GM18858 (cell line): ENCODE data around the gene SBF2.

Experiments used
- ATAC-seq: cut with Tn5 transposase; IDR thresholded peaks from one replicate; pipeline ENCODE4 v1.9.1; 2021; ENCODE audit not compliant: unreplicated experiment

The SBF2 gene

DNA sequence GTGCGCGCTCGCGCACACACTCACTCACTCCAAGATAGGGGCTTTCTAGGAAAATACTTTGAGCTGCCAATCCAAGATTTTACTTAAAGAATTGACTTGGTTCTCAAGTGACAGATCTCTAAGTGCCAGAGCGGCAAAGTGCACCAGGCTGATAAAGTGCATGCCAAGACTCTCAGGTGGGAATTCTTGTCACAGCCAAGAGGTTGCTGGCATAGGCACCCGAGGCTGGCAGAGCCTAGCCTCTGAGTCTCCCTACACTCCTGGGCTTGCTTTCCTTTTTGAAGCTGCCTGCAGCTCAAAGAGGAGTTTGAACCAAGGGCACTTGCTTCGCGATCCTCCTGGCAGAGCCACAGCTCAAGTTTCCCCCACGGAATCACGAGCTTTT is 8.3 kb upstream of the SBF2 start:
- ATAC-seq = no peak

DNA sequence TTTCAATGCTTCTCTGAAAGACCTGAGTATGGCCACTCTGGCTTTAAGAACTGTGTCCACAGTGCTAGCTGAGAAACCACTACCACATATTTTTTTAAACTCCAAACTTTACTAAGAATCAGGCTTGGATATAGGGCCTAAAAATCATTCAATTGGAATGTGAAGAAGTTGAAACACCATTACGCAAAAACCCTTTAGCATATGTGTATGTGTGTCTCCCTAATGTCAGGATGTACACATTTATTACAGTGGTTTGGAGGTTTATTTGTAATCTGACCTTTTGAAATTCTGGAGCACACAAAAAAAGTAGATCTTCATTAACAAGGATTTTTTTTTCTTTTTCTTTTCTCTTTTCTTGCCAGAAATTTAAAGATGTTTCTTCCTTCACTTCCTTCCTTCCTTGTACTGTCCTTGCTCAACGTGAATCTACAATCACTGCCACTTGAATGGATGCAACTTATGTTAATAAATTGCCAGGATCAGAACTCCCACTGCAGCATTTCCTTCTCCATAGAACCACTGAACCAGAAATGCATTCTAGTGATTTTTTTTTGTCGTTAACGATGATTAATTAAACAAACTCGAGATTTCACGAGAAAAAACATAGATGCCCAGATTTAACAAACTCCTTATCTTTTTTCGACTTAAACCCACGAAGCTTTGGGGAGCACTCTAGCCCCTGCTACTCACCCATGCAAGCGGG is 7.8 kb upstream of the SBF2 start:
- no peak for ATAC-seq

DNA sequence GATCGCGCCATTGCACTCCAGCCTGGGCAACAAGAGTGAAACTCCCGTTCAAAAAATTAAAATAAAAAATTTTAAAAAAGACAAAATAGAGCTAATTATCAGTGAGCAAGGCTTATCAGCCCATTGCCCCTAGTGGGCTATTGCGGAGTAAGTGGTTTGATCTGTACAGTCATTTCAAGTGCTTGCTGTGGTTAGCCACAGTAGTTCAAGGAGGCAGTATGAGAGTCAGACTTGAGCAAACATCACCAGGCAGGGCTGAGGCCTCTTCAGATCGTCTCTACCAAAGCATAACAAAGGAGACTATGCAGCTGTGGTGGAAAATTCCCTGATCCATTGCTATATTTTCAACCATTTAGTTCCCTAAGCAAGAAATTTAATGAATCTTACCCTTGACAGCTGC is 4.3 kb upstream of the SBF2 start:
- peak; percentile 94 for ATAC-seq

DNA sequence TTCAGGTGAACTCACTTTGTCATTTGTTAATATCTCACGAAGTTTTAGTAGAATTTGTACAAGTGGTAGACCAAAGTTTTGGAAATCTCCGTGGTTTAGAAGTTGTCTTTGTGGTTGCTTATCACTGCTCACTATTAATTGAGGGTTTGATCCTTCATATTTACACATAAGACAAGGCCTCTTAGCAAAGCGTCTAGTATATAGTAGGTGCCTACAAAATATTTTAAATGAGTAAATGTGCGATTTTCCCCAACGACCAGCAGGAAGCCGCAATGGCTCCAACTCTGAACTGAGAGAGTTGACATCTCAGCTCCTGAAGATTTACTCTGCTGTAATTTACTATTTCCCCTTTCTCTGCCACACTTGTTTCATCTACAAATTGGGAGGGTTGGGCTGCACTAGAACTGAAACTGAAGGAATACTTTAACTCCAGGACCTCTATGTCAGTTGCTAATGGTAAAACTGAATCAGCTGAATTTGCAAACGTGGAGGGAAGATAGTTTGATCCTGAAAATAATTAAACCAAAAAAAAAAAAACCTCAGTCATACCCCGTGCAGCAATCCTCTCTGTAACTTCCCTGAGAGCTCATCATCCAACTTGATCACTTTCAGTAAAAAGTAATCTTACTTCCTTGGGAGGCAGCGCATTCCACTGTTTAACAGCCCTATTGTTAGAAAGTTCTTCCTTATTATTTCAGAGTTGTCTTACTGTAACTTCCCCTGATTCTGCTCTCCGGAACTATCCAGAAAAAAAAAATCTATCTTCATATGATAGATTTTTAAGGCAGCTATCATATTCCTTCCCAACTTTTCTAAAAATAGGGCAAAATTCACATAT is 1.3 kb upstream of the SBF2 start:
- no peak for ATAC-seq

DNA sequence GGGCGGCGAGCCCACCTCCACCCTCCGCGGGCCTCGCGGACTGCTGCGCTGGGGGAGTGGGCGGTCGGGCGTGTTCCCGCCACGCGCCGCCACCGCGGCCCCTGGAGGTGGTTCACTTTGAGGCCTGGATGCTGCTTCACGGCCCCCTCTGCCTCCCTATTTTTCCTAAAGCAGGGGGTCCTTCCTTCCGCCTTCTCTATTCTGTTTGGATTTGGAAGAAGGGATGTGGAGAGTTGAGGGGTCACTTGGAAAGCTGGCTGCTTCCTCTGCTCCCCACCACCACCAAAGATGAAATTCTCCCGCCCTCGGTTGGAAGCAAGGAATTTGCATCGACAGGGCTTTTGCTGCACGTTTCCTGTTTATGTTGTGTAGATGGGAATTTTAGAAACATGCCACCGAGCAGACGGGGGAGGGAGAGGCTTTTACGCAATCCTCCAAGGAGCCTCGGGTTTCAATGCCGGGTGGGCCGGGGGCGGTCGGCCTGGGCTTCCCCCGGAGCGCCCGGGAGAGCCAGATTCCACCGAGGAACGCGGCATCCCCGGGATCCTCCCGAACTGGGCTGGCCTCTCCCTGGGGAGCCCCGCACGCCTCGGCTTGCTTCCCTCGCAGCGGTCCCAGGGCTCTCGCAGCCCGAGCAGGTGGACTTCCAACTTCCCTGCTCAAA is 403 bp upstream of the SBF2 start:
- no peak for ATAC-seq

DNA sequence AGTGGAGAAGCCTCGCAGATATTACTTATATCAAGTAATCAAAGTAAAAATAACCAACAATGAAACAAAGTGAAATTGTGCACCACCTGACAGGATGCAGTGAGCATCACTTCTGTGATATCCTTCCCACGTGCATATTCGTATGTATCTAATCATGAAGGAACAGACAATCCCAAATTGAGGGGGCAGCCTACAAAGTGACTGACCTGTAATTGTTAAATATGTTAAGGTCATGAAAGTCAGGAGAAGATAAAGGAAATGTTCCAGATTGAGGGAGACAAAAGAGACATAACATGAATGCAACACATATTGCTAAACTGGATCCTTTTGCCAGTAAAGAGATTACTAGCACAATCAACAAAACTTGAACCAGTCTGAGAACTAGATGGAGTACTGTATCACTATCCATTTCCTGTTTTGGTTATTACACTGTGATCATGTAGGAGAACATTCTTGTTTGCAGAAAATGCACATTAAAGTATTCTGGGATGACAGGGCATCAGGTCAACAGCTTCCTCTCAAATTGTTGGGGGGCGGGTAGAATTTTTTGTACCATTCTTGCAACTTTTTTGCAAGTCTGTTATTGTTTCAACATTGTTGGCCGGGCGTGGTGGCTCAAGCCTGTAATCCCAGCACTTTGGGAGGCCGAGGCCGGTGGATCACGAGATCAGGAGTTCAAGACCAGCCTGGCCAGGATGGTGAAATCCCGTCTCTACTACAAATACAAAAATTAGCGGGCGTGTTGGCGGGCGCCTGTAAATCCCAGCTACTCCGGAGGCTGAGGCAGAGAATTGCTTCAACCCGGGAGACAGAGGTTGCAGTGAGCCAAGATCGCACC is 2.0 kb downstream of the SBF2 start:
- no peak for ATAC-seq

DNA sequence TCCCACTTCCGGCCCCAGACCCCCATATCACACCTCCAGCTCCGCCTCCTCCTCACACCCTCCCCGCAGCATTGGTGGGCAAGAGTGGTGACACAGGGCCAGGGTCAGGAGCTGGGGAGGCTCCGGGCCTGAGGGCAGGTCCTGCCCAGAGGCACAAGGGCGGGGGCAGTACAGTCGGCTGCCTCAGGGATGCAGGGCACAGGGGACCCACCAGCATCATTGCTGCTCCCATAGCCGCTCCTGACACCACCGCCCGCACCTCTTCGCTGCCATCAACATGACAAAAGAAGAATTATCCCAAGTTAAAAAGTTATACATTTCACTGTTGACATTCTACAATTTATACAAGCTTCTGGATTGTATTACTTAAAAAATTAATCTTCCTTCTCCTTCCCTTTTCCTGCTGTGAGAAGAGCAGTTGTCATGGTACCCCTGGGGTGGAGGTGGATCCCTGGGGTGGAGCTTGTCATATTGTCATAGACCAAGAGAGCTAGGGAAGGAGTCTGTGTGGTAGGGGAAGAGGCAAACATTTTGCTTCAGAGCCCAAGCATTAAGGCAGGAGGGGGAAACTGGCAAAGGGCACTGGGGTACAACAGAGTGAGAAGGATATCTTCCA is 4.1 kb downstream of the SBF2 start:
- no peak for ATAC-seq

DNA sequence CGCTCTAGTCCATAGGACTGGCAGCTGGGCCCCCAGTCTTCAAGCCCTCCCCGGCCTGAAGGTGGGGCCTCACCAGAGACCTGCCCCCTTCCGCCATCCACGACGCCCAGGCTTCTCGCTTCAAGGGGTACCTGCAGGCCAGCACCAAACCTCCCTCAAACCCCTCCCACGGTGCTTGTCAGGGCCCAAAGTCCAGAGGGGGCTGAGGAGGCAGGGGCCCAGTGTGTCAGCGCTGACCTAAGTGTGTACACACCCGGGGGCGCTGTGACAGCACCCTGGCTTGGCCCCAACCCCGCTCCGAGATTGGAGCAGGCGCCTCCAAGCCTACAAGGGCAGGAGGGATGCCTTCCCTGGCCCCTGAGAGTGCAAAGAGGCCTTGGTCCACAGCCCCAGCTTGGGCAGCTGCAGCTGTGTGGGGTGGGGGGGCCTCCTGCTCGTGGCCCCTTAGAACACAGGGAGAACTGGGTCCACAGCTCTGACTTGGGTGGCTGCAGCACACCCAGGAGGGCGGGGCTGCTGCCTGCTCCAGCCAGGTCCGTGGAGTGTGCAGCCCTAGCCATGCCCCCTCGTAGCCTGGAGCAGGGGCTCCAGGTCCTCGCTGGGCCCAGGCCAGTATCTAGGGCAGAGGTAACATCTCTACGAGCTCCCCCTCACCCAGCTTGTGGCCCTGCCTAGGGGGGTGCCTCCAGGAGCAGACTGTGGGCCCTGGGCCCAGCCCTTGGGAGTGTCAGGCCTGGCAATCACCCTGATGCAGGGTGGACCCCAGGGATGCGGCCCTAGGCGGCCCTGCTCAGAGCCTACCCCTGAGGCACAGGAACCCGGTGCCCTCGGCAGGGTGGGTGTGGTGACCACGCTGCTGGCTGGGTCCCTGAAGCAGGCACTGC is 4.9 kb downstream of the SBF2 start:
- ATAC-seq = no peak

DNA sequence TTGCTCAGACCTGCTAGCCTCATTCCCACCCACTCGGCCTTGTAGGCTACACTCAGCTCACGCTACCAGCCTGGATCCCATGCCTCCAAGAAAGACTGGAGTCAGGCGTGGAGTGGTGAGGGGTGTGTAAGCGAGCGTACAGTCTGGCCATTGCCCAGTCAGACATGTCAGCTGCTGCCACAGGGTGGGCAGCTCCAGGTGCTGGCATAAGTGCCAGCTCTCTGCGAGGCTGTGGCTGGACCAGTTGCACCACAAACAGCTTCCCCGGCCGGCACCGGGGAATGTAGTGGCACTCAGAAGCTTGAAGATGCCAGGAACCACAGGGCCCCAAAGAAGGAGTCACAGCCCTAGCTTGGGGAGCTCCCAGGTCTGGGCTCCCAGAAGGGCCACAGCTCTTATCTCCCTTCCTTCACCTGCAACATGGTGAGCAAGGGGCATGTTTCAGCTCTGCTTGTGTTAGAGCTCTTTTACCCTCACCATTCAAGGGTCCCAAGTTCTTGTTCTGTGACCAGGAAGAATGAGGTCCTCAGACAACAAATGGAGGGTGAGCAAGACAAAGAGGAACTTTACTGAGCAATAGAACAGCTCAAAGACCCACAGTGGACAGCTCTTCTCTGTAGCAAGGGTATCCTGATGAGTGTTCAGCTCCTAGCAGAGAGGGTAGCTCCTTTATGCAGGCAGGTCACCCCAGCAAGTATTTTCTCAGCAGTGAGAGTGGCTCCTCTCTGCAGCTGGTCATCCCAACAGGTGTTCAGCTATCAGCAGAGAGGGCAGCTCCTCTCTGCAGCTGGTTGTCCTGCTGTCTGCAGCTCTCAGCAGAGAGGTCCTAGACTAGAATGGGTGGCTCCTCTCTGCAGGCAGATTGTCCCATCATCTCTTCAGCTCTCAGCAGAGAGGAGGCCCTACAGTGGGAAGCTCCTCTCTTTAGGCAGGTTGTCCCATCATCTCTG is 6.0 kb downstream of the SBF2 start:
- no peak for ATAC-seq

DNA sequence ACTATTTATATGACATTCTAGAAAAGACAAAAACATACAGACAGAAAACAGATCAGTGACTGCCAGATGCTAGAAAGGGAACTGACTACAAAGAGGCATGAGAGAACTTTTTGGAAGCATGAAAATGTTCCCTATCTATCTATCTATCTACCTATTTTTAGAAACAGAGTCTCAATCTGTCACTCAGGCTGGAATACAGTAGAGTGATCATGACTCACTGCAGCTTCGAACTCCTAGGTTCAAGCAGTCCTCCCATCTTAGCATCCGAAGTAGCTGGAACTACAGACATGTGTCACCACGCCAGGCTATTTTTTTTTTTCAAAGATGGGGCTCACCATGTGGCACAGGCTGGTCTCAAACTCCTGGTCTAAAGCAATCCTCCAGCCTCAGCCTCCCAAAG is 6.9 kb downstream of the SBF2 start:
- no peak for ATAC-seq

DNA sequence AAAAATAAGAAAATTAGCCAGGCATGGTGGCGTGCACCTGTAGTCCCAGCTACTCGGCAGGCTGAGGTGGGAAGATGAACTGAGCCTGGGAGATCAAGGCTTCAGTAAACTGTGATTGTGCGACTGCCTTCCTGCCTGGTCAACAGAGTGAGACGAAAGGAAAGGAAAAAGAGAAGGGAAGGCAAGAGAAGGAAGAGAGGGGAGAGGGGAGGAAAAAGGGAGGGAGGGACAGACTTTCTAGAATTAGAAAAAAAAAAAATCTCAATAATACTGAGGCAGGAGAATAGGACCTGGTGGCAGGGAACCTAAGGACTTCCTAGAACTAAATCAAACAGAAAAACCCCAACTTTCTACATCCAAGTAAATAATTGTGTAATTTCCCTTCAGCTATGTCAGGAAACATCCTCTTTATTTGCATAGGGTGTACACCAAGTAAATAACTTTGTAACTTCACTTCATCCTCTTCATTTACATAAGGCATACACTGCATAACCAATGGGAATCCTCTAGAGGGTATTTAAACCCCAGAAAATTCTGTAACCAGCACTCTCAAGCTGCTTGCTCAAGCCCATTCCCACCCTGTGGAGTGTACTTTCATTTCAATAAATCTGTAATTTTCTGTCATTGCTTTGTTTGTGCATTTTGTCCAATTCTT is 8.7 kb downstream of the SBF2 start:
- ATAC-seq = no peak

DNA sequence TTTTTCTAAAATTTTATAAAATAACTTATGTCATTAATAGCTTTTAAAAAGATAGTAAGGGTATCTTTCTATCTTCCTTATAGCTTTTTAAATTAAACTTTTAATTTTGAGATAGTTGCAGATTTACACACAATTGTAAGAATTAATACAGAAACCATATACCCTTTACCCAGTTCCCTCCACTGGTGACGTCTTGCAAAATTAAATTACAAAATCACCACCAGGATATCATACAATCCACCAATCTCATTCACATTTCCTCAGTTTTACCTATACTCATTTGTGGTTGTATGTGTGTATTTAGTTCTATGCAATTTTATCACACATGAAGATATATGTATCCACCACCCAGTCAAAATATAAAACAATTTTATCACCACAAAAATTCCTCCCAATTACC is 10.0 kb downstream of the SBF2 start:
- no peak for ATAC-seq

DNA sequence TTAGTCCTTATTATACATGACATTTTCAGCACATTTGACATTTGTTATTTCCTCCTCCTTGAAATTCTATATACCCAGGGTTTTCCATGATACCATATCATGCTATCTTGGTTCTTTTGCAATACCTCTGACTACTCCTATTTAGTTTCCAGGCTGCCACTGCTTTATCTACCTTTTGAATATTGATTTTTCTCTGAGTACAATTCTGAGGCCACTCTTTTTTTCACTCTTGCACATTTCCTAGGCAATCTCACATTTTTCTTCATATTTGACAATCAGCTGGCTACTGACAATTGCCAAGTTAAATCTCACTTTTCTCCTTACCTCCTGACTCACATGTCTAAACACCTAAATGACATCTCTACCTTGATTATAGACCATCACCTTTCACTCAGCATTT is 11.9 kb downstream of the SBF2 start:
- no peak for ATAC-seq

DNA sequence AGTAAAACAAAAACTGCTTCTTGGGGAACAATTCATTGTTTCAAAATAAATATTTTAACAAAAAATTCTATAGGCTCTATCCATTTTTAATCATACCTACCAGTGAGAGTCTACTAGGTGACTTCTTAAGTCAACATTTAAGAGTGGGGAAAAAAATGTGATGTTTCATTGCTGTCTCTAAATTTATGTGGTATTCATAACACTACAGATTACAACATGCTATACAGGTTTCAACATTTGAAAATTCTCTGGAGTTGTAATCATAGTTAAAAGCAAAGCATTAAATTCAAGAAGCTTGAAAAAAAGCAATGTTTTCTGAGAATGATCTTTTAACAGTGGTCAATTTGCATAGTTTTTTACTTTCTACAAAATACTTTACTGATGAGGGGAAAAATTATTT is 18.3 kb downstream of the SBF2 start:
- no peak for ATAC-seq

DNA sequence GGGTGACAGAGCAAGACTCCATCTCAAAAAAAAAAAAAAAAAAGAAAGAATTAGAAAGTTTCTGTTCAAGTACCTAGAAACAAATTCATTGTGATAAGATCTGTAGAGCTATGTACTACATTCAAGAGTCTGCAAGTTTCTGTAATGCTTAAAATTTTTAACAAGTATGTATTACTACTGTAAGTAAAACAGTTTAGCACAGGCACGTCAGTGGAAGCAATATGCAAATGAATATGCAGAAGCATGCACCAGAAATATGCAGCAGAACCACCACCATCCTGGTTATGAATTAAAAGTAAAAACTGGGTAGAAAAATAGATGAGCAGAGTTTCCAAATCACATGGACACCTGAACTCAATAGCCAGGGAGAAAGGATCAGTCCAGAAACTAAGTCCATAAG is 19.3 kb downstream of the SBF2 start:
- no peak for ATAC-seq

DNA sequence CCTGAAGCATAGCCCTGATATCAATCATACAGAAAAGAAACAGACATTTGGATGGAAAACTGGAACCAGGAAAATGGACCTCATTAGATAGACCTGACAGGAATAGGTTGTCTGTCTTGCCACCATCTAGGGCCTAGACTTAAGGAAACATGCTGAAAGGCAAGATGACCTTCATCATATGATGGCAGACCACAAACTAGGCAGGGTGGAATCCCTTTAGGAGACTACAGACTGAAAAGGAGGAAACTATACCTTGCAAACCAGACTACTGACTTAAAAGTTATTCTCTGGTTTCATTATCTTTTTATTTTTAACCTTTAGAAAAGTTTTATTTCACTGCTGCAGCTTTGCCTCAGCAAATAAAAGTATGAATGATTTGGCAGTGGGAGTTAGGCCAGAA is 20.3 kb downstream of the SBF2 start:
- ATAC-seq = no peak

DNA sequence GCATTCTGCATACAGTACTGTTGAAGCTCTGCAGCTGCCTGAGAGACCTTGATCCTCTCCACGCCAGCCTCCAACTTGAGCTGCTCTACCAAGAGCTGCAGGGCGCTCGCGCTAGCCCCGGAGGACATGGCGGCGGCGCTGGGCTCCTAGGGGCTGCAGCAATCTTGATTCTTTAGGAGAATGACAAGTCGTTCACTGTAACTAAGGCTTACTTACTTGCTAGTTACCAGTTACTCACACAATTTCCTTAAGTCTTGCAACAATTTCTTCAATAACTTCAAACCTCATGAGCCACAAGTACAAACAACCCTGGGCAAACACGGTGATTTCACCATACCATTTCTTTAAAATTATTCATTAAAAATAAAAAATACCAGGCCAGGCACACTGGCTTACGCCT is 21.9 kb downstream of the SBF2 start:
- ATAC-seq = no peak
